Jurkat, Clone E6-1 (cell line): Measurements from ENCODE around the gene POLRMT.

Experiments
- DNase-seq: peaks from one replicate; pipeline ENCODE4 v3.0.0-alpha.2; 2011; ENCODE audit warnings: low read depth, low spot score
- H3K4me3 ChIP-seq: 2 replicates; pipeline ENCODE4 v1.5.1; 2011; ENCODE audit warnings: mild to moderate bottlenecking, low read length, control low read depth, moderate library complexity

POLRMT gene

GRCh38 chr19:572743-573518 lies 60.4 kb downstream of the POLRMT start:
- peak overlapping the region; percentile 92 for H3K4me3 ChIP-seq
- DNase-seq = no peak

GRCh38 chr19:572140-572742 lies 61.1 kb downstream of the POLRMT start, which contains the start of gene BSG:
BSG (plus strand) TSS chr19:572596; CDS start chr19:572635, 39 bp downstream.
- DNase-seq = peak; percentile 97
- peak within 1 kb of the TSS; percentile 92 for H3K4me3 ChIP-seq

- peak; percentile 60 for DNase-seq
- H3K4me3 ChIP-seq = peak overlapping the region; percentile 82
Measured at GRCh38 chr19:571566-571974, 61.8 kb downstream of the POLRMT start.

- DNase-seq = peak; percentile 79
Measured at GRCh38 chr19:570937-571565, 62.3 kb downstream of the POLRMT start.

GRCh38 chr19:570251-570686 lies 63.1 kb downstream of the POLRMT start:
- no peak overlapping the region for H3K4me3 ChIP-seq
- no peak for DNase-seq

More at GRCh38 chr19:570937-571565, 62.3 kb downstream of the POLRMT start:
- H3K4me3 ChIP-seq = peak overlapping the region; percentile 82

- no peak overlapping the region for H3K4me3 ChIP-seq
- DNase-seq = no peak
Measured at GRCh38 chr19:567296-567900, 65.9 kb downstream of the POLRMT start.
